ENCODE measurements around the gene ZNF516.
"Not testable (repeated sequence)": the region's sequence is repeated elsewhere in the genome, so short reads cannot be mapped to it uniquely, and the experiment has no call there.

Gene ZNF516

GRCh38 chr18:76490670-76491472 is 4.2 kb downstream of the ZNF516 start:
- DNase-seq = peak; percentile 51

GRCh38 chr18:76490033-76490432 is 5.0 kb downstream of the ZNF516 start:
- DNase-seq = no peak

GRCh38 chr18:76489081-76489480 is 6.0 kb downstream of the ZNF516 start:
- no peak for DNase-seq

- no peak for DNase-seq
Observed at GRCh38 chr18:76488190-76488589, 6.9 kb downstream of the ZNF516 start.

GRCh38 chr18:76487782-76488181 is 7.3 kb downstream of the ZNF516 start:
- DNase-seq = no peak

GRCh38 chr18:76487070-76487469 is 8.0 kb downstream of the ZNF516 start:
- no peak for DNase-seq

GRCh38 chr18:76486574-76486973 is 8.5 kb downstream of the ZNF516 start:
- DNase-seq = no peak

GRCh38 chr18:76486038-76486437 is 9.0 kb downstream of the ZNF516 start:
- DNase-seq = no peak

GRCh38 chr18:76484749-76485387 is 10.2 kb downstream of the ZNF516 start:
- no peak for DNase-seq

- no peak for DNase-seq
Observed at GRCh38 chr18:76483780-76484179, 11.3 kb downstream of the ZNF516 start.

- no peak for DNase-seq
Observed at GRCh38 chr18:76482971-76483691, 11.9 kb downstream of the ZNF516 start.

- DNase-seq = no peak
Observed at GRCh38 chr18:76482267-76482666, 12.8 kb downstream of the ZNF516 start.

GRCh38 chr18:76480913-76481312 is 14.1 kb downstream of the ZNF516 start:
- DNase-seq = no peak

- peak; percentile 59 for DNase-seq
Observed at GRCh38 chr18:76479351-76480238, 15.4 kb downstream of the ZNF516 start.

GRCh38 chr18:76476665-76477561 is 18.1 kb downstream of the ZNF516 start:
- DNase-seq = peak; percentile 89

- DNase-seq = peak; percentile 43
Observed at GRCh38 chr18:76475450-76476194, 19.4 kb downstream of the ZNF516 start.

GRCh38 chr18:76474824-76475223 is 20.2 kb downstream of the ZNF516 start:
- DNase-seq = no peak

- not testable (repeated sequence) for DNase-seq
Observed at GRCh38 chr18:76473521-76473920, 21.5 kb downstream of the ZNF516 start.

GRCh38 chr18:76472829-76473228 is 22.2 kb downstream of the ZNF516 start:
- DNase-seq = no peak

- DNase-seq = no peak
Observed at GRCh38 chr18:76471593-76471992, 23.4 kb downstream of the ZNF516 start.
